Ecto neural progenitor cell (in vitro differentiated cells): Measurements from ENCODE around the gene RIC3.

Source experiments
- DNase-seq: peaks from one replicate; pipeline ENCODE4 v3.0.0-alpha.2; 2018; ENCODE audit warnings: low spot score

RIC3 gene

DNA sequence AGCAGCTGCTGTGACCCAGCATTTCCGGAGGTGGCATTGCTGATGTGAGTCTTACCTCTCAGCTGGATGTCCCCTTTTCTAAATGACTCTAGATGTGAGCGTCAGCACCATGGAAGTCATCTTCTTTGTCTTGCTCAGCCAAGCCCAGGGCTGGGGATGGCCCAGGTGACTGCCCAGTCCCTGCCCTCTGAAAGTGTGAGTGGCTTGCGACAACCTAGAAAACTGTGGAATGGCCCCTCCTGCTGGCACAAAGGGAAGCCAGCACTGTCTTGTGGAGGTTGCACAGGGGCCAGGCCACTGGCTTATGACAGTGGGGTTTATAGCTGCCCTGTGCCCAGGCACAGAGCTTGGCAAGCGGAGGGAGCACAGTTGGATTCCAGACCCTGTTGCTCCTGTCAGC is 81.6 kb downstream of the RIC3 start:
- no peak for DNase-seq

DNA sequence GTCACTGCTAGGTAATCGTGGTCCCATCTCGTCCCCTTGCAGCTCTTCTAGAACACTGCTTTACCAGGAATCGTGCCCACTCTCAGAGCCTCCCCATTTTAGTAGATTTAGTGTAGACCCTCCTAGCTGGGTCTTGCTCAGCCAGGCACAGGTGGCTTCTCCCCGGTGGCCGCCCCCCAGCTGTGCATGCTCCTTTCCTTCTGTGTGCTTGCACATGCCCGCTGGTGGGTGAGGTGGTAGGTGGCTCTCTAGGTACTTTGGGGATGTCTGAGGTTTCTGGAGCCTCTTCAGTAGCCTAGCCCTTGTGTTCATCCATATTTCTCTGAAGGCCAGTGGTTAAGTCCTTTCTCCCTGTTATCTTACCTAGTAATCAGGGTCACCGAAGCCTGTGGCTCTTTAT is 82.3 kb downstream of the RIC3 start:
- DNase-seq = no peak

DNA sequence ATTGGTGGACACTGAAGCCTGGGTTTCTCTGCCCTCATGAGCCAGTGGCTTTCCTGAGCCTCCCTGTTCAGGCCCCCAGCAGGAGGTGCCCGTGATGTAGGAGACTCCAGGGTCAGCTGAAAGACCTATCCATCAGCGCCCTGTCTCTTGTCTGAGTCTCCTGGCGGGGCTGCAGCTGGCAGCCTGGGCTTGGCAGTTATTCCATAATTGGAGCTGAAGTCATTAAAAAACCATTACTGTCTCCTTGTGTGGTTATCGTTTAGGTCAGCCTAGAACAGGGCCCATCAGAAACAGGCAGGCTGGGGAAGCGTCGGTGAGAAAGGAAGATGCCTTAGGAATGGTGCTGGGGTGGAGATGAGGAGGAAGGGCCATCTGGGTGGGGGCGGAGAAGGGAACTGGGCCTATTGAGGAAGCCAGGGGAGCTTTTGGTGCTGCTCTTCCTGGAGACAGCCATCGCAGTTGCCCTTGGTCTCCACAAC is 82.8 kb downstream of the RIC3 start:
- DNase-seq = no peak

- DNase-seq = no peak
Measured at GRCh38 chr11:8085011-8085645, 83.7 kb downstream of the RIC3 start.

DNA sequence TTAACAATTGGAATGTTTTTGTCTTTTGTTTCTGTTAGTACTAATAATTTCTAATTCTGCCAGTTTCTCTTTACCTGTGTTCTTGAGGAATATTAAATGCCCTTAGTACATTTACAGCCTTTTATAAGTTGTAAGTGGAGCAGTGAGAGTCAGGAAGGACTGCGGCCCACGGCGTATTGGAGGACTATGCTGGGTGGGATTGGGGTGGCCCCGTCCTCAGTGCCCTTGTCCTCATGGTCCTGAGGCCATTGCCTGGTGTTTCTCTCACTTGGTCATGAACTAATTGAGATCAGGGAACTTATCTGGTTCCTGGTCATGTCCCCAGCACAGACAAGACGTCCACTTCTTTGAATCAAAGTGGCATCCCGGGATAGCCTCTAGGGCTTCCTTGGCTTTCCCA is 84.5 kb downstream of the RIC3 start:
- no peak for DNase-seq

- no peak for DNase-seq
Measured at GRCh38 chr11:8083871-8084281, 84.9 kb downstream of the RIC3 start.

GRCh38 chr11:8083088-8083395 is 85.8 kb downstream of the RIC3 start:
- DNase-seq = no peak

- peak; percentile 82 for DNase-seq
Measured at GRCh38 chr11:8082391-8083087, 86.3 kb downstream of the RIC3 start.

DNA sequence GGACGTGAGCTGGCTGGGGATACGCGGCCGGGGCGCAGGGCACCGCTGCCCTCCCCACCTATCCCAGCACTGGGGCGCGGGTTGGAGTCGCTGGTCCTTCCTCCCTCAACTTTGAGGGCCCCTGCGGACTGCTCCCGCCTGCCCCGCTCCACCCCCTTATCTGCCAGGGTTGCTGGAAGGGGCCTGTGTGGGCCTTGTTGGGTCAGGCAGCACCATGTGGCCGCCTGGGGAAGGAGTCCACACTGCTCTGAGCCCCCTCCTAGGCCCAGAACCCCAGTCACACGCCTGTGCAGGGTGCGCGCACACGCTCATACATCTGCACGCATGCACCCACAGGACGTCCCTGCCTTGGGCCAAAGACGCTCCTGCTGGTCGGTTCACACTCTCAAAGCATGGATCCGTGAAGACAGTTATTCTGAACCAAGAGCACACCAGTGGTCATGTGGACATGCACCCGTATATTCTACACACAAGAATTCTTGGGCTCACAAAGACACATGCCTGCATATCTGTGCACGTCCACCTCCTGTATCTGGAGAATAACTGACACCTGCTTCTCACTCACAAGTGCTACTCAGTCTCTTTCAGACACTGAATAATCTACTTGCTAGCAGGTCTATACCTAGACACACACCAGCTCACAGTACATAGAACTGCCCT is 87.1 kb downstream of the RIC3 start:
- DNase-seq = no peak

DNA sequence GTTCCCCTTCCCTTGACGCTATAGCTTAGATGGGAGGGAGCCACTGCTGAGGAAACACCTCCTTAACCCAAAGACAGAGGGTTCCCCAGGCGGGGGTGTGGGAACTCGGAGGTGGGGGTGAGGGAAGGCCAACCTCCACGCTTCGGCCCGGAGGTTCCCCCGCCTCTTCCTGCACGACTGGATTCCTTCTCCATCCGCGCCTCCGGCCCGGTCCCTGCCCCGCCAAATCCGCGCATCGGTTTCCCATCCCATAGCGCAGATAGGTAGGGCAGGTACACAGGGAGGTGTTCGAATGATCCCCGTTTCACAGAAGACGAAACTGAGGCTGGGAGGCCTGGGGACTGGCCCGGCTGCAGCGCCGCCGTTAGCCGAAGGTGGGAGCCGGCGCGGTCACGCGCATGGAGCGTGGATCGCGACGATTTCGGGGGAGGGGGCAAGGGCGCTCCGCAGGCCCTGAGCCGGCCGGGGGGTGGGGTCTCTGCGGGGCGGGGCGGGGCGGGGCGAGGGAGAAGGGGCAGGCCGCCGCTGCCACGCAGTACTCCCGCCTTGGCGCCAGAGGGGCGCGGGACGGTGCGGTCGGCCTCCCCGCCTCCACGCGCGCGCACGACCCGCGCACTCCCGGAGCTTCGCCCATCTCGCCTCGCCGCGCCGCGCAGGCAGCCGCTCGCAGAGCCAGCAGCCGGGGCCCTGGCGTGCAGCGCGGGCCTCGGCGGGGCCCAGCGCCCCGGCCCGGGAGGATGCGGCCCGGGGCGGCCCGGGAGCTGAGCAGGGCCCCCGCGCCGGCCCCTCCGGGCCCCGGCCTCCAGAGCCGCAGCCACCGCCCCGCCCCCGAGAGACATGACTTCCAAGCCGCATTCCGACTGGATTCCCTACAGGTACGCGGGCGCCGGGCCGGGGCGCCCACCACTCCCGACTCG is 87.9 kb downstream of the RIC3 start, which contains the start of gene TUB:
Gene TUB, plus strand, starts transcription at position 538 of the 917 bp plus-strand sequence. Its CDS starts 300 bp downstream, at position 838.
- DNase-seq = peak; percentile 74

DNA sequence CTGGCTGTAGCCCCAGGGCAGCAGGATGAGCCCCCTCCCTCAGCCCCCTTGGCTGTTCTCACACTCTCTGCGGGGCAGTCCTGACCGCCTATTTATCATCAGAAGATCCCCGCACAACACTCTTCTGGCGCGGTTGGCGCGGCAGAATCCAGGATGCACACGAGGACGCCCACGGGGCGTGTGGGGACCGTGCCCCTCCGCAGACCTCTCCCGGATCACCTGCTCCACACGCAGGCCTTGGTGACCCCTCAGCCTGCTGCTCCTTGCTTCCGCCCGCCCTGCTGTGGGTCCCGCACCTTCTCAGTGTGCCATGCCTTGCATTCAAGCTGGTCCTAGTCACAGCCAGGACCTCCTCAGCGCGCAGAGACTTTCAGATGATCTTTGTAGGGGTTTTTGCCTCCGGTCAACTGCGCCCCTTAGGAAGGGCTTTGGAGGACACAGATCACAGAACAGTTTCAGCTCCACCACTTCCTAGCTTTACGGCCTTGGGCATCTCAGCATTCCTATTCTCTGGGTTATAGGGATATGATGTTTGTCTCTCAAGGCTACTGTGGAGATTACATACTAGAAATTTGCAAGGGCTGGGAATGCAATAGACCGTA is 88.7 kb downstream of the RIC3 start:
- no peak for DNase-seq

GRCh38 chr11:8079111-8079675 is 89.6 kb downstream of the RIC3 start:
- no peak for DNase-seq

GRCh38 chr11:8075119-8075726 is 93.6 kb downstream of the RIC3 start:
- no peak for DNase-seq

- DNase-seq = no peak
Measured at GRCh38 chr11:8071616-8072581, 96.9 kb downstream of the RIC3 start.

DNA sequence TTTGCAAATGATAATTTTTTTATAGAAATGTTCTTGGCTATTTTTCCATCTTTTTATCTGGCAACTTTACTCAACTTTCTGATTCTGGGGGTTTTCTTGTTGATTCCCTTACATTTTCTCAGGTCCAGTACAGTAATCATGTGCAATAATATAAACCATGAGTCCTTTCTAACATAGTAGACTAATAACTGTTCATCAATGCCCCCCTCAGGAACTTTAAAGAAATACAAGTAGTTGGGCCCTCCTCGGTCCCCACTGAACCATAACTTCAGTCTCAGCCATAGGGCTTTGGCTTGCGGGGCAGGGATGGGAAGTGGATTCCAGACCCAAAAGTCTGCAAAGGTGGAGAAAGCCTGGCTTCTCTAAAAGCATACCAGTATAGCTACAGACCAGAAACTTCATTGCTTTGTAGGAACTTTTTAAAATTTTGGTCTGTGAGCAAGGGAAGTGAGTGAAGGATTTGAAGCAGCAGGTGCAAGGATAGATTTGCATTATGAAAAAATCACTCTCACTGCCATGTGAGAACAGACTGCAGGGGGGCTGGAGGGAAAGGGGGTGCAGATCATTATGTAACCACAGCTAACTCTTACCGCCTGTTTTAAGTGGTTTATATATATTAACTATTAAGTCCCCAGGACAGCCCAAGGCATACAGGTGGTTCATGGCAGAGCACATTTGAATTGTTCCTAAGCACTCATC is 98.3 kb downstream of the RIC3 start:
- no peak for DNase-seq

DNA sequence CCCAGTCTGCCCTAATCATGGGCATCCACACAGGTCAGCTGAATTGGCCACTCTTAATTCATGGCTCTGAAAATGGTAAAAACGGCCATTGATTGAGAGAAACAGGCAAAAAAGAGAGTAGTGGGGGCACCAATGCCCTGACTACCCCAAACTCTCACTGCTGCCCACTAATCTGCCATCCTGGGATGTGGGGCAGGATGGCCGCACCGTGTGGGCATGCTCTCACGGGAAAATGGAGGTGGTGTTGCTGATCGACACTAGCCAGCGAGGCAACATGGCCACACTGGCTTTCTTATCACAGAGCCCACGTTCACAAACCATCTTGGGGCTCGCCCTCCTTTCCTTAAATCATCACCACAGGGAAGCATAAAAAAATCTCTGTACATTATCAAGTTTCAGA is 99.1 kb downstream of the RIC3 start:
- peak; percentile 12 for DNase-seq

GRCh38 chr11:8068605-8069221 is 100.1 kb downstream of the RIC3 start:
- peak; percentile 42 for DNase-seq

DNA sequence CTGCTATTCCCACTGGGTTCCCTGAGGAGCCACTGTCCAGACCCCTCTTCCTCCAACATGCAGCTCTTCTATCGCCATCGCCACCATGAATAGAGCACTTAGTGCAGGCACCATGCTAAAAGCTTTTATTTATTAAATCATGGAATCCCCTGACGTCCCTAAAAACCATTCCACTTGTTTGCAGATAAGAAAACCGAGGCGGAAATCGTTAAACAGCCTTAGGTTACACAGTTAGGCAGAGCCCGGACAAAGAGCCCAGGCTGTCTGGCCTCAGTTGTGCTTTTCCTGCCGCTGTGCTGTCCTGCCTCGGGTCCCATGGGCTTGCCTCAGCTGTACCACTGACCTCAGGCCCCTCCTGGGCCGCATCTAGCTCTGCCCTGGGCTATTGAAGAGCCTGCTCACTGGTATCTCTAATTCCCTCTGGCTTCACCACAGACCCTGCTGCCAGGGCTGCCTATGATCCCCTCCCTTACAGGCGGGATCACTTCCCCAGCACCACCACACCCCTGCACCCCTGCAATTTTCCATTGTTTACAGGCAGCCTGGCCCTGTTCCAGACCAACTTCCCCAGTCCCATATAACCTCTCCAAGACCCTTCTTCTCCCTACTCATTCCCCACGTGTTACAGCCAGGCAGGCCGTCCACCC is 100.8 kb downstream of the RIC3 start:
- no peak for DNase-seq
